Pulmonary artery endothelial cell (primary cell): ENCODE results near the gene LUZP2. TPM values are rescaled to one million over a fixed set of nuclear protein-coding genes. Genes with fewer than 3 reads are reported as not detected.

Experiments used
- DNase-seq: peaks from one replicate; pipeline ENCODE4 v3.0.0-alpha.2; 2011; ENCODE audit warnings: low read depth, low spot score
- total RNA-seq: library from RNA; depleted of rRNA; stranded (reverse); fragments of >200 nt; gene quantifications from 2 replicates; pipeline ENCODE4 v1.2.3, GENCODE V29; 2014

Gene LUZP2
- total RNA-seq, 1 donor from 2014 or later, result not detected

DNA sequence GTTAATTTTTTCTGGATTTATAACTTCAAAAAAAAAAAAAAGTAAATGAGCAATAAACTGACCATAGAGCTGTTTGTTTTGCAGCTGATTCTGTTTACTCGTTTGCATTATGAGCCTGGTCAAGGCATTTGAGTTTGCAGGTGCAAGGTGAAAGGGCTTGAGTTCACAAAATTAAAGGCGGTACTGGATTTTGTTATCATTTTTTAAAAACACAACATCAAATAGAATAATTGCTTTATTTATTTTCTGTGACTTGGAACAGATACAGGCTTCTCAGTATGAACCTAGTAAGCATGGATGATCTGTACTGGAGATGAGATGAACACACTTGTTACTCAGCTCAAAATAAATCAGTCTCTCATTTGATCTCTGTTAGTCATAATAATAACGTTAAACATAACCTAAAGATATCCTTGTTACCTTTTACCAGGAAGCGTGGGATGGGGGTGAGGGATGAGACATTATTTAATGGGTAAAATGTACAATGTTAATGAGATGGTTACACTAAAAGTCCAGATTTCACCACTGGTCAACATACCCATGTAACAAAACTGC lies 137.8 kb downstream of the LUZP2 start:
- DNase-seq, result no peak

DNA sequence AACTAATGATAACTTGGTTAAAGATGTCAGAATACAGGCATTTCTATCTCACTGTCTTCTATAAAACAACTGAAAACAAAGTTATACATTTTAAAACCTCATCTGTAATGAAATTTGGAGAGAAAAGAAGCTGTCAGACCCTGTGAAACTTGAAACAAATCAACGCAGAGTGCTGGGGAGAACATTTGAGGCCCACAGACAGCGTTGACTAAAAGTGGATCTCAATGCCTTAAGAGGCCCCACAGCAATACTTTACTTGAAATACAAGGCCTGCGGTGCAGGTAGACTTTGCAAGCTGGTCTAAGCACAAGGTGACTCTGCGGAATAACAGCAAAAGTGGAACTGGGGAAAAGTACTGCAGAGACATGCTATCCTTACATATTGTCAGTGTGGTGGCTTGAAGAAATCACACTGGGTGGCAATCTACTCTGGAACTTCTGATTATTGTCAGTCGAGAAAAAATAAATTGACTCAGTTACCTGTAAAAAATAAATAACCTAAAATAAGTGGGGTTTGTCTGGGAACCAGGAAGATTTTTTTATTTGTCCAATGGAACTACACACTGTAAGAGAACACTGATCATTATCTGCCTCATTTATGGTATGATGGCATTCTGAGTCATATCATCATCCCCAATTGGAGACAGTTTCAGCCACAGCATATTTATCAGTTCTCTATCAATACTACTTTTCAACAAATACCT lies 138.9 kb downstream of the LUZP2 start:
- no peak for DNase-seq

DNA sequence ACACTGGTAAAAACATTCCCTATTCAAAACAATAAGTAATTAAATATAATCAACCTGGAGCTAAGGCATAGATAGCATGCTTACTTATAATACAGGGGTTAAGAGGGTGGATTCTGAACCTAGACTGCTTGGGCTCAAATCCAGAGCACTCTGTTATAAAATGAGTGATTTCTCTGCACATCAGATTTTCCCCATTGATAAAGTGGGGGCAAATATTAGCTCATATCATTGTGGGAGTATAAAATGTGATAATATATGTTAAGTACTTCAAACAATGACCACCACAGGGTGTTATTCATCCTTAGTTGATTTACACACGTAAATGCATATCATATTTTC lies 139.4 kb downstream of the LUZP2 start:
- DNase-seq, result no peak

DNA sequence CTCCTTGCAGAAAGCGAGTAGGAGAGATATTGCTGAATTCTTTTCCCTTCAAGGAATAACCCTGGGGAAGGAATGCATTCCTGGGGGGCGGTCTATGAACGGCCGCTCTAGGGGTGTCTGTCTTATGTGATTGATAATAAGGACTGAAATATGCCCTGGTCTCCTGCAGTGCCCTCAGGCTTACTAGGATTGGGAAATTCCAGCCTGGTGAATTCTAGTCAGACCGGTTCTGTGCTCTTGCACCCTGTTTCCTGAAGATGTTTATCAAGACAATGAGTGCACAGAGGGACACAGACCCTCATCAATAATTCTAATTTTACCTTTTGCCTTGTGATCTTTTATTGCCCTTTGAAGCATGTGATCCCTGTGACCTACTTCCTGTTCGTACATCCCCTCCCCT lies 140.7 kb downstream of the LUZP2 start:
- DNase-seq, result no peak

DNA sequence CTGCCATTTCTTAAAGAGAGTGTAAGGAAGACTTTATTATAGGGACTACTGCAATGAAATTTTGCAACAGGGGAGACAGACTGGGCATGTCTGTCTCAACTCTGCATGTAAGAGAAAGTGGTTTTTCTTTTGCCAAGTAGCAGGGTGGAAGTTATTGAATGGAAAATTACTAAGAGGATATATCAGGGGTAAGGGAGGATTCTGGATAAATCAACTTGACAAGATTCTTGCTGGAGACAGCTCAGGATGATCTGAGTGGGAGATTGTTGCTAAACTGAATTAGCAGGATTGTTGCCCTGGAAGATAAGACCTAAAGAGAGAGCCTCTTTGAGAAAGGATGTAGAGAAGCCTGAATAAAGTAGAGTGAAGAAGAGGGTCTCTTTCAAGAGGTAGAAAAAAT lies 145.8 kb downstream of the LUZP2 start:
- no peak for DNase-seq

DNA sequence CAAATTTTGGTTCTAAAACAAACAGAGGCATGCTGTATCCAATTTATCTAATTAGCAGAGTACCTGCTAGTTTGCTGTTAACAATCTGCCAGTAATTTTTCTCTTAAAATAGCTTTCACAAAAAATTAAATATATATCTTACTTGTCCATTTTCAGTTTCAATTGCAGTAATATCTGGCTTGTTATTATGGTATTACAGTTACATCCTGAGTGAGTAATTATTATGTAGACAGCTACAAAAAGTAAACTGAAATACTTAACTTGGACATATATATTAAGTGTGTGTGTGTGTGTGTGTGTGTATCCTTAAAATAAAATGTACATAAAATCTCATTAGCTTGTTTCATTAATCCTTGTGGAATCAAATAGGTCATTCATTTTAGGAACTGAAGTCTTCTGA lies 148.7 kb downstream of the LUZP2 start:
- DNase-seq, result no peak

DNA sequence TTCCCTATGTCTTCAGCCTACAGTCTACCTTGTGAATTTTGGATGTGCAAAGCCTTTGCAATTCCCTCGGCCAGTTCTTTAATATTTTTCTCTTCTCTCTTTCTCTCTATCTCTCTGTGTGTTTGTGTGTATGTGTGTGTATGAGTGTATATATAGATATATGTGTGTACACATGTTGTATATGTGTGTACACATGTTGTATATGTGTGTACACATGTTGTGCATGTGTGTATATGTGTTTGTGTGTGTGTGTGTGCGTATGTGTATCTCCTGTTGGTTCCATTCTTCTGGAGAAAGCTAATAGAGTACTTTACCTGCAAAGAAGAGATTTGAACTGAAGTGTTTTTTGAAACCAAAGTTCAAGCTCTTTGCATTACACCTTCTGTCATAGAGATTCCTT lies 155.0 kb downstream of the LUZP2 start:
- DNase-seq, result no peak

DNA sequence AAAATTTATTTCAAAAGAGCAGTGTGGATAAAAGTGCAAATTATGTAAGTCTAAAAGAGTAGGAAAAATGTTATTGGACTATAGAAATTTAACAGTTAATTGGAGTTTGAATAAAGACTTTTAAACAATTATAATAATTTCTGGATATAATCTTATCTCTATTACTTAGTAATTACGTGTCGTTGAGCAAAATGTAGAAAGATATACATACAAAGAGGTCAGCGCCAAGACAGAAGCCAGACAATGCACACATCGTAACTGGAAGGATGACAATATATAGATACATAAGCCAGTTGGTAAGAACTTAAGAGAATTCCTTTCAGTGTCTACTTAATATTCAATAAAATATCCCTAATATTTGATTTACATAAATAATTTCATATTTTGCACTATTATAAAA lies 157.0 kb downstream of the LUZP2 start:
- DNase-seq, result no peak

DNA sequence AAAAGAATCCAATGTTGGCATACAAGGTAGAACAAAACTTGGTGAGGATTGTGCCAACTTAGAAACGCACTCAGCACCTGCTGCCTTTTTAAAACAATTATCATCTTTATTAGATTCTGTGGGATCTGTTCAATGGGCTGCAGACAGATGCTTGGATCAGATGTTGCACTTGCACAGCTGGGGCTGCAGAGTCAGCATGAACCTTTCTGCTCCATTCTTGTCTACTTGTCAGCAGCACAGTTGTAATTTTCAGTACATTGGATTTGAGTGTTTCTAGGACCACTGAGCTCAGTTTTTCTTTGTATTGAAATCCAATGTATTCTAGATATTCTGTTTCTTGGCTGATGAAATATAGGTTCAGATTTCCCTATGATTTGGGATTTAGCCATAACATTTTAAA lies 164.5 kb downstream of the LUZP2 start:
- no peak for DNase-seq

DNA sequence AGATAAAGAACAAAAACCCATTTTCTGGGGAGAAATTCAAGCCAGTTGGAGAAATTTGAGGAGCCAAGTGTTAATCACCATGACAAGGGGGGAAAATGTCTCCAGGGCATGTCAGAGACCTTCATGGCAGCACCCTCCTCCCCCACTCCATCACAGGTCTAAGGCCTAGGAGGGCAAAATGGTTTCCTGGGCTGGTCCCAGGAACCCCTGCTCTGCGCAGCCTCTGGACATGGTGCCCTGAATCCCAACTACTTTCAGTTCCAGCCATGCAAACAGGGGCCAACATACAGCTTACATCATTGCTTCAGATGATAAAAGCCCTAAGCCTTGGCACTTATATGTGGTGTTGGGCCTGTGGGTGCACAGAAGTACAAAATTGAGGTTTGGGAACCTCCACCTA lies 167.5 kb downstream of the LUZP2 start:
- DNase-seq, result no peak

DNA sequence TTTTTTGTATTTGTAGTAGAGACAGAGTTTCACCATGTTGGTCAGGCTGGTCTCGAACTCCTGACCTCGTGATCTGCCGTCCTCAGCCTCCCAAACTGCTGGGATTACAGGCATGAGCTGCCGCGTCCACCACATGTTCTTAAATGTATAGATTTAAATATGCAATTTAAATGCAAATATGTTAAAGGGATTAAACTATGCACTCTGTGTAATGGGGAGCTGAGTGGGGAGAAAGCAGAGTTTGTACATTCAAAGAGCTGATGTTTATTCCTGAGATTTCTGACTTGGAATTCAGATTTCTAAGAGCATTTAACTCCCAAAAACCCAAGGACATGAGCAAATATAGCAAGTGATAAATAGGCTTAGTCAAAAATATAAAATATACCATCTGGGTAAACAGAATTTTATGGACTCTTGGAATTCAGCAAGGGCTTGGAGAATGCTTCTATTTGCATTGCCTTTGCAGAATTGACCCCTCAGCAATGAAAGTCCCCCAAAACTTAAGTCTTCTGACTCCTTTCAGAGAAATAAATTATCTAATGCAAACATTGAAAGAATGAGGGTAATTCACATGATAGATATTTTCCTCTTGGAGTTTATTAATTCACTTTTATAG lies 170.6 kb downstream of the LUZP2 start:
- no peak for DNase-seq

DNA sequence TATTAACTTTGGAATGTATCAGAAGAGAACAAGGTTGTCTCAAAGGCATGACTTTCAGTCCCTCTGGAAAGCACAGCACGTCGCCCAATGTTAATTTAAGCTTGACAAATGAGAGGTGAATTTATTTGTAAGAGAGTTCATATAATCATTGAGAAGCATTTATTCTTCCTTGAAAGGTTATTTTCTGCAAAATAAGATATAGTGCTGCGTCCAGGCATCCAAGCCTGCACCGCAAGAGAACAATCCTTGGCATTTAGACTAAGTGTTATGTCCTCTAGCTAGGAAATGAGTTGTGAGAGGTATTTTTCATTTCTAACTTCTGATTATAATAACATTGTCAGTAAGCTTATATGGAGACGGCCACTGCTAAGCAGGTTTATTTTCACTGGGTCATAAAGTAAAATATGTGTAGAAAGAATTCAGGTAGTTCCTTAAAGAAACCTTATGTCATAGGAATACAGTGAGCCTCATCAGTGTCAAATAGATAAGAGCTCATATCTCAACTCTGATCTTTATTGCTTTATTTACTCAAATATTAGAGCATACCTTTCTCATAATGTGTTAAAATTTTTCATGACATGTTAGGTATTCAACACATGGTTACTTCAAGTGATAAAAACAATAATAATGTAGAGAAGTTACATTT lies 182.0 kb downstream of the LUZP2 start:
- DNase-seq, result no peak

DNA sequence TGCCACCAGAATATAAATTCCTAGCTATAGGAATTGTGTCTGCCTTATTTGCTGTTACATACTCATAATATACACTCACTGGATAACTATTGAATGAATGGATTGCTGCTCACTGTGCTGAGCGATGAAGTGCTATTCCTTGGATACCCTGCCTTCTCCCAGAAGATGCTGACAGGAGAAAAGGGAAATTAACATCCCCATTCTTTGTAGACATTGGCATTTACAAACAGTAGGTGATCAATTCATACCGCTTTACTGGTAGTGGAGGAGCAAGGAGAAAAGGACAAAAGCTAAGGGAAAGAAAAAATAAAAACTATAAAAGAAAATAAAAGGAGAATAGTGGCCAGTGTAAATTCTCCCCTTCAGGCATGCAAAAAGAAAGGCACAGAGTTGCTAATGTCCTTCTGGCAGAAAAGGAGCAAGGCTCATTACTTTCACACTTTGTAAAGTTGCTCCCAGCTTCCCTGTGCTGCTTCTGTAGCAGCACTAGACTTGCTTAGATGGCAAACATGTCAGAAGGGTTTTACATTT lies 183.0 kb downstream of the LUZP2 start:
- no peak for DNase-seq

DNA sequence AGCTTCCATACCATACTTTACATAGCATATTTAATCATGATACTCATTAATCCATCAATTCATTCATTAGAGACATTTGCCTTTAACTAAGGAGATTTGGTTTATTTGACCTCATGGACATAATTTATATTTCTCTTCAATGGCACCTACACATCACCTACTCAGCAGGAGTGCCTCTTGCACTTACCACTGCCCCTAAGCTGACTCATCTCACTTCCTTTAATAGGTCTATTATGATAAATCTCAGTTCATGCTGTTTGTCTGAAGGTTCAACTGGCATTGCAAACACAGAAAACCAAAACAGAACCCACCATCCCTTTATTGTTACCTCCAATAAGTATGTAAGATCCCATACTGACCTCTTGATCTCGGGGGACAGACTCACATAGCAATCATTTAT lies 186.7 kb downstream of the LUZP2 start:
- no peak for DNase-seq

DNA sequence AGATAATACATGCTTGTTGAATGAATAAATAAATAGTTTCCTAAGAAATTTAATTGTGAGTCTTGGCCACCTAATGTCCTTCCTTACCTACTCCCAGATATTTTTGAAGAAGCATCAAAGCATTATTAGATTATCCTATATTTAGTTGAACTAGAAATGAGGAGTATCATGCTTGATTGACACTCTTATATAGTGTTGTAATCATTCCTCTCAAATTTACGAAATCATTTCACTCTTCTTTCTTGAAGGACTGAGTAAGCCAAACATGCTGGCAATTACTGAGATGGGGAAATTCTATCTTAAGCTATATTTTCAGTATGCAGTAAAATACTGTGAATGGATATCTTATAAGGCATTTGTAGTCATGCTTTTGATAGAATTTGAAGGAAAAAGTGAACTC lies 189.0 kb downstream of the LUZP2 start:
- DNase-seq, result no peak

DNA sequence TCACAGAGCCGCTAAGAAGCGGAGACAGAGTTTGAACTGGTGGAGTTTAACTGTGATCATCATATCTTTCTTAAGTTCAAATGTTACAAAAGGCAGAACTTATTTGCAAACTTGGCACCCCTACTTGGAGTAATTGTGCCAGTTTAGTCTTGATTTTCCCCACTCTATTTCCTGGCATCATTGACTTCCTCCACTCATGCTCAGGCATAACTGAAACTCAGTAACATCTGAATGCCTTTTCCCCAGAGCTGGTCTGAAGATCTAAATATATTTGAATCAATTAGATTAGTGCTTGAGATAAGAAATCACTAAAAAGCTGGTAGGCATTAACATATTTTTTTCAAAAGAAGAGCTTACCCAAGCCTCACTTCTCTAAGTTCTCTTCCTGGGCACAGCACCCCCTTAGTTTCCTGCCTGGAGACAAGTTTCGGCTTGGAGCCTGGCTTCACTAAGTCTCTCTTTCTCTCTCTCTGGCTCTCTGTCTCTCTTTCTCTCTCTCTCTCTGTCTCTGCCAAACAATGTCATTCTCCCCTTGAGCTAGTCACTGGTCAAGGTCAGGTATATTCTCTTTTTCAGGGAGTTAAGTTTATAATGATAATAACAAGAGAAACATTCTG lies 190.8 kb downstream of the LUZP2 start:
- no peak for DNase-seq

DNA sequence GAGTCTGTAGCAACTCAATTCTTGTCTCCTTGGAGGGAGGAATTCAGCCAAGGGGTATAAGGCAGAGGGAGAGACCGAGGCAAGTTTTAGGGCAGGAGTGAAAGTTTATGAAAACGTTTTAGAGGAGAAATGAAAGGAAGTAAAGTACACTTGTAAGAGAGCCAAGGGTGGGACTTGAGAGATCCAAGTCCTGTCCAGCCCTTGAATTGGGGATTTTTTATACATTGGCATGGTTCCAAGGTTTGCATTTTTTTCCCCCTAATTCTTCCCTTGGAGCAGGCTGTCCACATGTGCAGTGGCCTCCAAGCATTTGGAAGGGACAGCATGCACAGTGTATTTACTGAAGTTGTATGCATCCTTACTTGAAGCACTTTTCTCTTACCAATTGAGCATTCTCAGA lies 192.1 kb downstream of the LUZP2 start:
- no peak for DNase-seq

DNA sequence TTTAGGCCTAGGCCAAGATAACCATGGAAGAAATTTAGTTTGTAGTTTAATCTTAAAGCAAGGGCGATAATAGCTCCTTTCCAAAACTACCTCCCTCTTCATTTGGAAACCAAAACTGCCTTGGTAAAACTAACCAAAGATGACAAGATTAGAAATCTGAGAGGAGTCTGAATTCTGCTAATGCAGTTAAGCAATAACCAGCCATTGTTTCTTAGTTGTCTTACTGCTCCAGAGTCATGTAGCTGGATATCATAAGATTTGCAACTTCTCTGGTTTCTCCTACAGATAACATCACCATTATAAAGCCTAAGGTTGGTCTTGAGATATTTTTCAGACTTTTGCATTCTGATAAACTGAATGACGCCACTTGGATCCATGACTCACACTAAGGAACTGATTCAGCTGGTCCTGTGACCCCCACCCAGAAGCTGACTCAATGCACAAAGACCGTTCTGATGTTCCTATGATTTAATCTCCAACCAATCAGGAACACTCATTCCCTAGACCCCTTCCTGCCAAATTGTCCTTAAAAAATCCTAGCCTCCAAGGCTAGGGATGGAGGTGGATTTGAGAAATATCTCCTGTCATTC lies 200.8 kb downstream of the LUZP2 start:
- DNase-seq, result no peak

DNA sequence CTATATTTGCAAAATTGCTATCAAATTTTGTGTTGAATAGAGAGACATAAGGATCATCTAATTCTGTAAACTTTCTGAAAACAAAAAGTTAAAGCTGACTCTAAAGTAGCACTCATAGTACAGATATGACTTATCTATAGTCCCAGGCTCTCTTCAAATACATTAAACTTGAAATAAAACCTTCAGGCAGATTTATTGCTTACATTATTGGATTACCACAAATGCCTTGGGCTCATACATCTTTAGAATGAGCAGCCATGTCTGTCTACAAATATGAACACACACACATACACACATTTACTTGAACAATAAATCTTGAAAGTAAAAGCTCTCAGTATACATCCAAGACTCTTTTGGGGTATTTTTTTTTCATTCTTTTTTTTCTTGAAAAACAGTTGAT lies 207.9 kb downstream of the LUZP2 start:
- no peak for DNase-seq

DNA sequence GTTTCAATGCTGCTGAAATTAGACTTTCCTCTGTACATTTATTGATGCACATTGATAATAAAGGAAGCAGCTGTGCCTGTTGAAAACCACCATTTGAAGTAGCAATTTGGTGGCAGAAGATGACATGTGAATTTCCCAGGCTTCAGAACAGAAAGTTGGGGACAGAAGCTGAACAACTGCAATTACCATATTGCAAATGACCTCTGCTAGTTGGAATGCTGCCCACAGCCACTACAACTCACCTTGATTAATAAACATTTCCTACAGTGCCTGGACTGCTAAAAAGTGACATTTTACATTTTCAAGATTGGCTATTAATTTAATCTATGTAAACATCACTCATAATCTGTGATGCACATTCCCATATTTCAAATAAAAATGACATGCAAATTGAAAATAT lies 208.6 kb downstream of the LUZP2 start:
- DNase-seq, result no peak

DNA sequence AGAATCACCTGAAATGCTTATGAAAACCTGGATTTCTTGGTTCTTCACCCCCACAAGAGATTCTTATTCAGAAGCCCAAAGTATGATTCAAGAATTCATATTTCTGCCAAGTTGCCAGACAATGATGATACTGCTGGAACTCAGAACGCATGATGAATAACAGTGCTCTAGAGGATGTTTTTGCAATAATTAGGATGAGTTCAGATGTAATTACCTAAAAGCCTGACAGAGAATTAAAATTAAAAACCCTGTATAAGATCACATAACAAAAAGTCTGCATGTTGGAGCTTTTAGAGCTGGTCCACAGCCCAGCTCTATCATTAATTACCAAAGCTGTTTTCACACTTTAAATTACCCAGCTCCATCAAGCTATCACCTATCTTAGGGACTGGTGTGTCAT lies 211.8 kb downstream of the LUZP2 start:
- DNase-seq, result no peak
